Endothelial cell (in vitro differentiated cells): Measurements from ENCODE around the gene KLF2. TPM values are rescaled to one million over a fixed set of nuclear protein-coding genes. Genes with fewer than 3 reads are reported as not detected.
"Not testable (repeated sequence)": the region's sequence is repeated elsewhere in the genome, so short reads cannot be mapped to it uniquely, and the experiment has no call there.

ENCODE experiments used
- DNase-seq: peaks from one replicate; pipeline ENCODE4 v3.0.0; 2021; ENCODE audit warnings: low spot score
- H3K27ac Mint-ChIP-seq: one replicate; pipeline ENCODE4 v1.8.0; 2021; ENCODE audit warnings: mixed read lengths, inconsistent platforms; ENCODE audit not compliant: unreplicated experiment
- H3K27me3 Mint-ChIP-seq: one replicate; pipeline ENCODE4 v1.8.0; 2021; ENCODE audit warnings: mild to moderate bottlenecking, moderate library complexity, mixed read lengths, inconsistent platforms; ENCODE audit not compliant: unreplicated experiment
- H3K36me3 Mint-ChIP-seq: one replicate; pipeline ENCODE4 v1.8.0; 2021; ENCODE audit warnings: mild to moderate bottlenecking, low read depth, mixed read lengths, inconsistent platforms; ENCODE audit not compliant: unreplicated experiment
- H3K4me1 Mint-ChIP-seq: one replicate; pipeline ENCODE4 v1.8.0; 2021; ENCODE audit warnings: mild to moderate bottlenecking, mixed read lengths, inconsistent platforms; ENCODE audit not compliant: unreplicated experiment
- H3K4me3 Mint-ChIP-seq: one replicate; pipeline ENCODE4 v1.8.0; 2021; ENCODE audit warnings: mild to moderate bottlenecking, mixed read lengths, inconsistent platforms; ENCODE audit not compliant: unreplicated experiment
- H3K9me3 Mint-ChIP-seq: one replicate; pipeline ENCODE4 v1.8.0; 2021; ENCODE audit warnings: mixed read lengths, inconsistent platforms; ENCODE audit not compliant: unreplicated experiment
- CTCF ChIP-seq: fragments of 200-600 bp; sonication (generic); IDR thresholded peaks from one replicate; pipeline ENCODE4 v1.5.0; 2021; ENCODE audit warnings: antibody characterized with exemption; ENCODE audit not compliant: unreplicated experiment
- total RNA-seq: library from RNA; stranded (reverse); fragmentation: NEBNext Ultra II Directional; extraction: Animal tissue kit (Norgen Biotek cat#: 25700); gene quantifications from one replicate; pipeline ENCODE4 v1.2.1, GENCODE V29; 2021; ENCODE audit not compliant: unreplicated experiment

The KLF2 gene
- total RNA-seq, 1 donor from 2014 or later: 48.9 TPM

DNA sequence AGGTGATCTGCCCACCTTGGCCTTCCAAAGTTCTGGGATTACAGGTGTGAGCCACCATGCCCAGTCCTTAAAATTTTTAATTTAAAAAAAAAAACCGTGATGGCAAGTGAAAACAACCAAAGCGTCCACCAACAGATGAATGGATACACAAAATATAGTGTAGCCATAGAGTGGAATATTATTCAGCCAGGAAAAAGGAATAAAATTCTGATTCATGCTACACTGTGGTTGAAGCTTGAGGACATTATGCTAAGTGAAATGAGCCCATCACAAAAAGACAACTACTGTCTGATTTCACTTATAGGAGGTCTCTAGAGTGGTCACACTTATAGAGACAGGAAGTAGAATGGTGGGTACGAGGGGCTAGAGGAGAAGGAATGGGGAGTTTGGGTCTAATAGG is 26.3 kb upstream of the KLF2 start:
- Mint-ChIP-seq H3K27ac (no peak overlapping the region), H3K27me3 (peaks cover 2% of the 10 kb centered on the region), H3K9me3 (no peaks in the 10 kb centered on the region), H3K36me3 (no peaks in the 10 kb centered on the region), H3K4me1 (no peaks in the 10 kb centered on the region), H3K4me3 (no peak overlapping the region)
- TF ChIP-seq CTCF: no peak
- DNase-seq: no peak

GRCh38 chr19:16301999-16302694 is 22.5 kb upstream of the KLF2 start:
- DNase-seq: no peak
- Mint-ChIP-seq H3K27me3 (no peaks in the 10 kb centered on the region), H3K9me3 (no peaks in the 10 kb centered on the region), H3K4me1 (no peaks in the 10 kb centered on the region), H3K4me3 (no peak overlapping the region), H3K27ac (no peak overlapping the region), H3K36me3 (no peaks in the 10 kb centered on the region)
- no peak for TF ChIP-seq CTCF

DNA sequence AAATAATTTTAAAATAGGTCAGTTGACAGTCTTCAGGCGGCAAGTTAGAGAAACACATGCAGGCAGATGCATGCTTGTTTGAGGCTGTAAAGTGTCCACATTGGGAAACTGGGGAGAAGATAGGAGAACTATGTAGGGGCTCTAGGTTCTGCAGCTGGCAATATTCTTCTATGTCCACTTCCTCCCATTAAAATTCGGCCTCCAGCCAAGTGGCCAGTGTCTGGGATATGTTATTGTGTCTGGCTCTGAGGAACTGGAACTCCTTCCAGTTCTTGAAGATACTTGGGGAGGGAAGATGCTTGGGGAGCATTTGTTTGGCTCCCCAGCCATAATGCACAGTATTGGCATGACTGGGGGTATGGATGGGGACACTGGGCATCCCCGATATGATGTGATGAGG is 20.9 kb upstream of the KLF2 start:
- no peaks in the 10 kb centered on the region for H3K27me3 Mint-ChIP-seq
- TF ChIP-seq CTCF: no peak
- H3K4me1 Mint-ChIP-seq: no peaks in the 10 kb centered on the region
- H3K9me3 Mint-ChIP-seq: no peaks in the 10 kb centered on the region
- DNase-seq: no peak
- no peak overlapping the region for H3K27ac Mint-ChIP-seq
- no peak overlapping the region for H3K4me3 Mint-ChIP-seq
- no peaks in the 10 kb centered on the region for H3K36me3 Mint-ChIP-seq

GRCh38 chr19:16304511-16304910 is 20.1 kb upstream of the KLF2 start:
- not testable (repeated sequence) for DNase-seq, H3K27me3 Mint-ChIP-seq, H3K4me3 Mint-ChIP-seq, H3K4me1 Mint-ChIP-seq, H3K36me3 Mint-ChIP-seq, H3K9me3 Mint-ChIP-seq, H3K27ac Mint-ChIP-seq

GRCh38 chr19:16305060-16305459 is 19.6 kb upstream of the KLF2 start:
- not testable (repeated sequence) for DNase-seq, H3K9me3 Mint-ChIP-seq, H3K4me3 Mint-ChIP-seq, H3K27me3 Mint-ChIP-seq, H3K4me1 Mint-ChIP-seq, H3K36me3 Mint-ChIP-seq
- peak overlapping the region; percentile 3 for H3K27ac Mint-ChIP-seq

- H3K4me1 Mint-ChIP-seq: peaks cover 5% of the 10 kb centered on the region
- no peak overlapping the region for H3K27ac Mint-ChIP-seq
- H3K36me3 Mint-ChIP-seq: no peaks in the 10 kb centered on the region
- TF ChIP-seq CTCF: no peak
- no peak for DNase-seq
- H3K9me3 Mint-ChIP-seq: no peaks in the 10 kb centered on the region
- peaks cover 5% of the 10 kb centered on the region for H3K27me3 Mint-ChIP-seq
- no peak overlapping the region for H3K4me3 Mint-ChIP-seq
These were observed 17.8 kb upstream of the KLF2 start for GRCh38 chr19:16306728-16307402.
